Astrocyte (in vitro differentiated cells and primary cell): Measurements from ENCODE around the gene SETD1A. TPM values are rescaled to one million over a fixed set of nuclear protein-coding genes. Genes with fewer than 3 reads are reported as not detected.

Experiments
- DNase-seq: peaks from one replicate; pipeline ENCODE4 v3.0.0-alpha.2; 2010; ENCODE audit warnings: low read depth
- FAIRE-seq: peaks from 2 replicates; lab custom pipeline; 2011; peaks lifted over from hg19 to GRCh38; lab: Jason Lieb, UNC
- H2AFZ ChIP-seq: 2 replicates; pipeline ENCODE4 v1.6.0; 2012; ENCODE audit warnings: low read depth, low read length, inconsistent platforms
- H3K27ac ChIP-seq: 2 replicates; pipeline ENCODE4 v1.5.1; 2011; ENCODE audit warnings: low read depth, low read length, inconsistent platforms
- H3K27me3 ChIP-seq: 2 replicates; pipeline ENCODE4 v1.6.0; 2011; ENCODE audit warnings: low read length, inconsistent platforms; ENCODE audit not compliant: insufficient read depth
- H3K36me3 ChIP-seq: 2 replicates; pipeline ENCODE4 v1.5.1; 2011; ENCODE audit warnings: low read length, inconsistent platforms; ENCODE audit not compliant: insufficient read depth
- H3K4me1 ChIP-seq: 2 replicates; pipeline ENCODE4 v1.5.1; 2011; ENCODE audit warnings: low read length, inconsistent platforms; ENCODE audit not compliant: insufficient read depth
- H3K4me2 ChIP-seq: 2 replicates; pipeline ENCODE4 v1.6.0; 2012; ENCODE audit warnings: low read length, inconsistent platforms
- H3K4me3 ChIP-seq: 2 replicates; pipeline ENCODE4 v1.5.1; 2011; ENCODE audit warnings: low read depth, mild to moderate bottlenecking, low read length, inconsistent platforms; ENCODE audit not compliant: insufficient read depth
- H3K79me2 ChIP-seq: 2 replicates; pipeline ENCODE4 v1.6.0; 2012; ENCODE audit warnings: mild to moderate bottlenecking, low read length, inconsistent platforms; ENCODE audit not compliant: insufficient read depth
- H3K9ac ChIP-seq: 2 replicates; pipeline ENCODE4 v1.6.0; 2012; ENCODE audit warnings: mild to moderate bottlenecking, low read length, inconsistent platforms
- H3K9me3 ChIP-seq: 2 replicates; pipeline ENCODE4 v1.5.1; 2012; ENCODE audit warnings: low read depth, mild to moderate bottlenecking, low read length, inconsistent platforms; ENCODE audit not compliant: insufficient read depth
- H4K20me1 ChIP-seq: 2 replicates; pipeline ENCODE4 v1.6.0; 2012; ENCODE audit warnings: low read length, inconsistent platforms; ENCODE audit not compliant: insufficient read depth
- H3K27ac Mint-ChIP-seq: one replicate; pipeline ENCODE4 v1.8.0; 2021; ENCODE audit warnings: mild to moderate bottlenecking, mixed read lengths; ENCODE audit not compliant: unreplicated experiment
- H3K27me3 Mint-ChIP-seq: one replicate; pipeline ENCODE4 v1.8.0; 2021; ENCODE audit warnings: low read depth, mixed read lengths; ENCODE audit not compliant: unreplicated experiment
- H3K36me3 Mint-ChIP-seq: one replicate; pipeline ENCODE4 v1.8.0; 2021; ENCODE audit warnings: low read depth, mixed read lengths; ENCODE audit not compliant: unreplicated experiment
- H3K4me1 Mint-ChIP-seq: one replicate; pipeline ENCODE4 v1.8.0; 2021; ENCODE audit warnings: low read depth, mixed read lengths; ENCODE audit not compliant: unreplicated experiment
- H3K4me3 Mint-ChIP-seq: one replicate; pipeline ENCODE4 v1.8.0; 2021; ENCODE audit warnings: mild to moderate bottlenecking, moderate library complexity, mixed read lengths; ENCODE audit not compliant: unreplicated experiment
- H3K9me3 Mint-ChIP-seq: one replicate; pipeline ENCODE4 v1.8.0; 2021; ENCODE audit warnings: mild to moderate bottlenecking, mixed read lengths; ENCODE audit not compliant: unreplicated experiment
- CTCF ChIP-seq: IDR thresholded peaks from 2 replicates; pipeline ENCODE4 v1.5.1; 2011; ENCODE audit warnings: low read depth, mild to moderate bottlenecking, inconsistent platforms, low read length, moderate library complexity; ENCODE audit not compliant: insufficient read depth
- EZH2 ChIP-seq: IDR thresholded peaks from 2 replicates; pipeline ENCODE4 v1.6.1; 2012; ENCODE audit warnings: mild to moderate bottlenecking, low read length, inconsistent platforms; ENCODE audit not compliant: insufficient read depth
- total RNA-seq: library from RNA; stranded (reverse); gene quantifications from 2 replicates; pipeline ENCODE4 v1.2.1, GENCODE V29; 2021

SETD1A gene
- total RNA-seq, 1 donor from 2014 or later: 18.7 TPM

DNA sequence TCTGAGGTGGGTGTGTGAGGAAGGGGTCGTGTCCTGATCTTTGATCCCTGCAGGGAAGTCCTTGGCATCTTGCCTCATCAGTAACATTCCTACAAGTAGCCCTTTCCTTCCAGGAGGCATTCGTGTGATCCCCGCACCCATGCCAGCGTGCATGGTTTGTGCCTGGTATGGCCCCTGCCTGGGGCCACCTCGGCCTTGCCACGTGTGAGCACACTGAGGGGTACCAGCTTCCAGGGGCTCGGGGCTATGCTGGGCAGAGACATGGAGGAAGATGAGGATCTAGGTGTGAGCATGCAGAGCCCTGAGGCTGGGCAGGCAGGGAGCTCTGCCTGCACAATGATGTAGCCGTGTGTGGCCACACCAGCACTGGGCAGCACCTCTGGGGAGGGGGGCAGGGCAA, 33.5 kb downstream of the SETD1A start:
- no peak overlapping the region for H3K4me2 ChIP-seq
- H3K4me3 ChIP-seq: no peak overlapping the region
- Mint-ChIP-seq H3K27ac (peak overlapping the region; percentile 66), H3K9me3 (no peaks in the 10 kb centered on the region), H3K27me3 (no peaks in the 10 kb centered on the region), H3K36me3 (peaks cover 17% of the 10 kb centered on the region), H3K4me1 (peaks cover 1% of the 10 kb centered on the region), H3K4me3 (no peak overlapping the region)
- H4K20me1 ChIP-seq: no peaks in the 10 kb centered on the region
- no peak overlapping the region for H3K27ac ChIP-seq
- DNase-seq (no peak), FAIRE-seq (no peak)
- no peaks in the 10 kb centered on the region for H3K27me3 ChIP-seq
- no peaks in the 10 kb centered on the region for H3K4me1 ChIP-seq
- no peaks in the 10 kb centered on the region for H3K9me3 ChIP-seq
- H2AFZ ChIP-seq: no peak overlapping the region
- H3K79me2 ChIP-seq: no peaks in the 10 kb centered on the region
- no peaks in the 10 kb centered on the region for H3K36me3 ChIP-seq
- H3K9ac ChIP-seq: no peak overlapping the region
- no peak for TF ChIP-seq CTCF
- TF ChIP-seq EZH2: no peak

GRCh38 chr16:30992276-30992780, 34.8 kb downstream of the SETD1A start:
- no peak overlapping the region for H3K4me3 Mint-ChIP-seq
- H4K20me1 ChIP-seq: no peaks in the 10 kb centered on the region
- H3K79me2 ChIP-seq: no peaks in the 10 kb centered on the region
- no peak overlapping the region for H3K27ac Mint-ChIP-seq
- TF ChIP-seq CTCF (no peak), EZH2 (no peak)
- H3K27me3 ChIP-seq: no peaks in the 10 kb centered on the region
- H3K27me3 Mint-ChIP-seq: no peaks in the 10 kb centered on the region
- no peaks in the 10 kb centered on the region for H3K9me3 Mint-ChIP-seq
- no peaks in the 10 kb centered on the region for H3K9me3 ChIP-seq
- no peak overlapping the region for H2AFZ ChIP-seq
- H3K4me2 ChIP-seq: no peak overlapping the region
- DNase-seq (no peak), FAIRE-seq (no peak)
- peaks cover 7% of the 10 kb centered on the region for H3K4me1 Mint-ChIP-seq
- peaks cover 16% of the 10 kb centered on the region for H3K36me3 Mint-ChIP-seq
- H3K36me3 ChIP-seq: no peaks in the 10 kb centered on the region
- no peak overlapping the region for H3K4me3 ChIP-seq
- no peak overlapping the region for H3K27ac ChIP-seq
- peaks cover 10% of the 10 kb centered on the region for H3K4me1 ChIP-seq
- H3K9ac ChIP-seq: no peak overlapping the region

DNA sequence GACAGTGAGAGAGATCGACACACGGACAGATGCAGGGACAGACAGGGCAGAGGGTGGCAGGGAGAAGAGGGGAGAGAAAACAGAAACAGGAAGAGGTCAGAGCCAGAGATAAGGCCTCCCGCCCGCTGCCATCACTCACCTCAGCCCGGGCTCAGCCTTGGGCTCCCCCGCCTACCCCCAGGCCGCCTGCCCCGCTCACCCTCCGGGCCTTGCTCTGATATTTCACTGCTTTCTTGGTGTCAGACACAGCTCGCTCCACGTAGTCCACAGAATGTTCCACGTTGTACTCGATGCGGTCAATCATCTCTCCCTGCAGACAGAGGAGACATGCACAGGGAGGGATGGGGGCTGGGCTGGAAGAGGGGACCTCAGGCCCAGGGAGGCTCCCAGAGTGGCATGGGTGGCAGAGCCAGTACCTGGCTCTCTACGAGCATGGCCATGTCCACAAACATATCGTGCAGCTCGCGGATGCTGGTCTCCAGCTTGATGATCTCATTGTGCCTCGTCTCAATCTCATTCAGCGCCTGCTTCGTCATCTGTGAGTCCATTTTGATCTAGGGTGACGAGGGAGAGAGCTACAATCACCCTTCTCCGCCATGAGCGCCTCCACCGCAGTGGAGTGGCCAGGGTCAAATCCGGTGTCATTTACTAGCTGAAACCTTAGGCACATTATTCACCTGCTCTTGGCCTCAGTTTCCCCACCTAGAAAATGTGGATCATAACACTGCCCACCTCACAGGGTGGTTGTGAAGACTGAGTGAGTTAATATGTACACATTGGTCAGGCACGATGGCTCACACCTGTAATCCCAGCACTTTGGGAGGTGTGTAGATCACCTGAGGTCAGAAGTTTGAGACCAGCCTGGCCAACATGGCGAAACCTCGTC, 35.6 kb downstream of the SETD1A start:
- H2AFZ ChIP-seq: no peak overlapping the region
- H3K4me3 Mint-ChIP-seq: no peak overlapping the region
- no peaks in the 10 kb centered on the region for H3K9me3 Mint-ChIP-seq
- TF ChIP-seq EZH2 (no peak), CTCF (no peak)
- no peaks in the 10 kb centered on the region for H3K27me3 Mint-ChIP-seq
- no peaks in the 10 kb centered on the region for H4K20me1 ChIP-seq
- H3K9me3 ChIP-seq: no peaks in the 10 kb centered on the region
- peaks cover 16% of the 10 kb centered on the region for H3K4me1 Mint-ChIP-seq
- no peaks in the 10 kb centered on the region for H3K36me3 ChIP-seq
- H3K4me2 ChIP-seq: no peak overlapping the region
- H3K9ac ChIP-seq: no peak overlapping the region
- H3K27ac Mint-ChIP-seq: no peak overlapping the region
- H3K4me3 ChIP-seq: no peak overlapping the region
- H3K27ac ChIP-seq: no peak overlapping the region
- peaks cover 16% of the 10 kb centered on the region for H3K36me3 Mint-ChIP-seq
- FAIRE-seq (no peak), DNase-seq (no peak)
- peaks cover 18% of the 10 kb centered on the region for H3K4me1 ChIP-seq
- H3K79me2 ChIP-seq: no peaks in the 10 kb centered on the region
- no peaks in the 10 kb centered on the region for H3K27me3 ChIP-seq
